SU-DHL-6 (cell line): ENCODE results near the gene WWP2.
"Not testable (repeated sequence)": the region's sequence is repeated elsewhere in the genome, so short reads cannot be mapped to it uniquely, and the experiment has no call there.

Source experiments
- H2AFZ ChIP-seq: fragments of 200-600 bp; sonication (generic); 2 replicates; pipeline ENCODE4 v1.6.1; 2014; ENCODE audit warnings: low read depth, mild to moderate bottlenecking, moderate library complexity, mixed read lengths, antibody characterized with exemption, low read length; ENCODE audit not compliant: severe bottlenecking
- H3F3A ChIP-seq: fragments of 200-600 bp; shearing (Covaris generic); 2 replicates; pipeline ENCODE4 v1.6.0; 2016; ENCODE audit warnings: antibody characterized with exemption, mild to moderate bottlenecking; ENCODE audit not compliant: insufficient read depth
- H3K27ac ChIP-seq: fragments of 200-600 bp; sonication (generic); 2 replicates; pipeline ENCODE4 v1.5.1; 2016; ENCODE audit warnings: low read depth, mild to moderate bottlenecking, low read length, moderate library complexity, mixed read lengths
- H3K27me3 ChIP-seq: fragments of 200-600 bp; sonication (generic), shearing (Covaris generic); 2 replicates; pipeline ENCODE4 v1.6.0; 2014; ENCODE audit warnings: mild to moderate bottlenecking, low read length
- H3K36me3 ChIP-seq: fragments of 200-600 bp; sonication (generic); 2 replicates; pipeline ENCODE4 v1.6.1; 2014; ENCODE audit warnings: mild to moderate bottlenecking, low read length, mixed read lengths
- H3K4me2 ChIP-seq: fragments of 300-600, 200-600 bp; shearing (Covaris generic), sonication (generic); 2 replicates; pipeline ENCODE4 v1.6.0; 2014; ENCODE audit warnings: low read length, low read depth, mild to moderate bottlenecking; ENCODE audit not compliant: poor library complexity, severe bottlenecking
- H3K4me3 ChIP-seq: fragments of 200-600 bp; sonication (generic); 2 replicates; pipeline ENCODE4 v1.5.1; 2014; ENCODE audit warnings: antibody characterized with exemption, low read length, mild to moderate bottlenecking, mixed read lengths; ENCODE audit not compliant: insufficient read depth, poor library complexity, severe bottlenecking
- H3K79me2 ChIP-seq: fragments of 200-600 bp; sonication (generic); 2 replicates; pipeline ENCODE4 v1.6.1; 2014; ENCODE audit warnings: mild to moderate bottlenecking, low read length, moderate library complexity; ENCODE audit not compliant: insufficient read depth
- H3K9ac ChIP-seq: fragments of 200-600 bp; sonication (generic); 2 replicates; pipeline ENCODE4 v1.7.0; 2014; ENCODE audit warnings: mild to moderate bottlenecking, low read length
- H3K9me2 ChIP-seq: fragments of 200-600 bp; sonication (generic); replicated peaks from 2 replicates; pipeline ENCODE4 v1.6.1; 2014; ENCODE audit warnings: low read length; ENCODE audit not compliant: insufficient read depth
- H3K9me3 ChIP-seq: fragments of 200-600 bp; sonication (generic); 2 replicates; pipeline ENCODE4 v1.6.1; 2014; ENCODE audit warnings: low read length, mixed read lengths; ENCODE audit not compliant: insufficient read depth
- H4K20me1 ChIP-seq: fragments of 200-600 bp; sonication (generic); 2 replicates; pipeline ENCODE4 v1.6.1; 2014; ENCODE audit warnings: low read depth, mild to moderate bottlenecking, antibody characterized with exemption, low read length, moderate library complexity, mixed read lengths
- CTCF ChIP-seq: fragments of 200-600 bp; sonication (generic); IDR thresholded peaks from one replicate; pipeline ENCODE4 v1.5.1; 2017; ENCODE audit warnings: antibody characterized with exemption, mild to moderate bottlenecking, low read length, moderate library complexity; ENCODE audit not compliant: insufficient read depth, poor library complexity, severe bottlenecking
- EZH2phosphoT487 ChIP-seq: fragments of 200-600 bp; sonication (generic), shearing (Covaris generic); conservative IDR thresholded peaks from 2 replicates; pipeline ENCODE4 v1.6.1; 2018; ENCODE audit warnings: mild to moderate bottlenecking, antibody characterized with exemption, low read length, moderate library complexity, mixed read lengths

The WWP2 gene

GRCh38 chr16:69798466-69798865 is 36.3 kb downstream of the WWP2 start:
- Histone ChIP-seq H3K9me2 (no peaks in the 10 kb centered on the region), H3K27ac (no peak overlapping the region), H3K79me2 (no peaks in the 10 kb centered on the region), H2AFZ (no peak overlapping the region), H3K4me3 (no peak overlapping the region), H4K20me1 (no peaks in the 10 kb centered on the region), H3K9ac (no peak overlapping the region), H3K9me3 (no peaks in the 10 kb centered on the region), H3K36me3 (peaks cover 7% of the 10 kb centered on the region; the same call in 1 of the 2 replicates), H3K27me3 (no peaks in the 10 kb centered on the region), H3F3A (no peaks in the 10 kb centered on the region), H3K4me2 (no peak overlapping the region)
- TF ChIP-seq CTCF: no peak
- no peak for TF ChIP-seq EZH2phosphoT487

- no peaks in the 10 kb centered on the region for H3K27me3 ChIP-seq
- H3K4me3 ChIP-seq: no peak overlapping the region
- no peak overlapping the region for H3K4me2 ChIP-seq
- no peaks in the 10 kb centered on the region for H3K9me3 ChIP-seq
- no peaks in the 10 kb centered on the region for H4K20me1 ChIP-seq
- peaks cover 7% of the 10 kb centered on the region; the same call in 1 of the 2 replicates for H3K36me3 ChIP-seq
- no peaks in the 10 kb centered on the region for H3K79me2 ChIP-seq
- no peaks in the 10 kb centered on the region for H3K9me2 ChIP-seq
- TF ChIP-seq CTCF (no peak), EZH2phosphoT487 (no peak)
- H2AFZ ChIP-seq: no peak overlapping the region
- no peak overlapping the region for H3K9ac ChIP-seq
- no peaks in the 10 kb centered on the region for H3F3A ChIP-seq
- H3K27ac ChIP-seq: no peak overlapping the region
Measured at GRCh38 chr16:69799611-69800031, 37.5 kb downstream of the WWP2 start.

GRCh38 chr16:69804297-69804696 is 42.2 kb downstream of the WWP2 start:
- TF ChIP-seq EZH2phosphoT487: no peak
- TF ChIP-seq CTCF: no peak
- peaks cover 7% of the 10 kb centered on the region; the same call in 1 of the 2 replicates for H3K36me3 ChIP-seq
- H3K4me2 ChIP-seq: no peak overlapping the region
- H3K9ac ChIP-seq: no peak overlapping the region
- H3K4me3 ChIP-seq: no peak overlapping the region
- H3K9me3 ChIP-seq: no peaks in the 10 kb centered on the region
- H3F3A ChIP-seq: peaks cover 7% of the 10 kb centered on the region; the same call in 1 of the 2 replicates
- no peaks in the 10 kb centered on the region for H3K9me2 ChIP-seq
- no peaks in the 10 kb centered on the region for H4K20me1 ChIP-seq
- H3K27me3 ChIP-seq: no peaks in the 10 kb centered on the region
- no peaks in the 10 kb centered on the region for H3K79me2 ChIP-seq
- H3K27ac ChIP-seq: no peak overlapping the region
- H2AFZ ChIP-seq: no peak overlapping the region

GRCh38 chr16:69806776-69807175 is 44.6 kb downstream of the WWP2 start:
- not testable (repeated sequence) for H3K9me3 ChIP-seq, H3K9me2 ChIP-seq, H3K4me3 ChIP-seq, H3K27ac ChIP-seq, H3K36me3 ChIP-seq, H3F3A ChIP-seq, H4K20me1 ChIP-seq, H3K27me3 ChIP-seq, H2AFZ ChIP-seq, H3K9ac ChIP-seq, H3K79me2 ChIP-seq, H3K4me2 ChIP-seq
